ENCODE measurements around the gene A1BG.

- no peak for TF ChIP-seq EZH2 (IDR thresholded peaks at IDR 0.05)
- TF ChIP-seq CTCF (IDR thresholded peaks at IDR 0.05): peak; percentile 15
- TF ChIP-seq EZH2phosphoT487 (IDR thresholded peaks at IDR 0.05): no peak
Observed at GRCh38 chr19:58361900-58362271, 8.6 kb upstream of the A1BG start.

Measured in neural progenitor cell (in vitro differentiated cells).